GM19193 (cell line): ENCODE measurements around the gene FZD7.

Source experiments
- POLR2A ChIP-seq: IDR thresholded peaks from 4 replicates; pipeline ENCODE4 v1.6.1; 2011; ENCODE audit not compliant: insufficient read depth, insufficient read length; ENCODE audit errors: extremely low read depth

FZD7 gene

GRCh38 chr2:202007015-202007982 lies 26.4 kb upstream of the FZD7 start:
- no peak for TF ChIP-seq POLR2A

- TF ChIP-seq POLR2A: no peak
These were observed 25.7 kb upstream of the FZD7 start for GRCh38 chr2:202007983-202008354.

GRCh38 chr2:202009019-202009481 lies 24.6 kb upstream of the FZD7 start:
- TF ChIP-seq POLR2A: no peak

- no peak for TF ChIP-seq POLR2A
These were observed 24.1 kb upstream of the FZD7 start for GRCh38 chr2:202009581-202009980.

- no peak for TF ChIP-seq POLR2A
These were observed 19.3 kb upstream of the FZD7 start for GRCh38 chr2:202014318-202014717.

GRCh38 chr2:202014759-202015211 lies 18.9 kb upstream of the FZD7 start:
- no peak for TF ChIP-seq POLR2A

GRCh38 chr2:202015471-202015870 lies 18.2 kb upstream of the FZD7 start:
- TF ChIP-seq POLR2A: no peak

- no peak for TF ChIP-seq POLR2A
These were observed 17.0 kb upstream of the FZD7 start for GRCh38 chr2:202016579-202017227.

GRCh38 chr2:202017940-202018339 lies 15.7 kb upstream of the FZD7 start:
- no peak for TF ChIP-seq POLR2A

- no peak for TF ChIP-seq POLR2A
These were observed 14.7 kb upstream of the FZD7 start for GRCh38 chr2:202018950-202019349.

- no peak for TF ChIP-seq POLR2A
These were observed 13.8 kb upstream of the FZD7 start for GRCh38 chr2:202019689-202020450.

GRCh38 chr2:202022755-202023154 lies 10.9 kb upstream of the FZD7 start:
- no peak for TF ChIP-seq POLR2A

- no peak for TF ChIP-seq POLR2A
These were observed 10.3 kb upstream of the FZD7 start for GRCh38 chr2:202023198-202023903.

GRCh38 chr2:202023904-202024266 lies 9.8 kb upstream of the FZD7 start:
- TF ChIP-seq POLR2A: no peak

GRCh38 chr2:202024871-202025270 lies 8.8 kb upstream of the FZD7 start:
- no peak for TF ChIP-seq POLR2A

GRCh38 chr2:202025816-202026215 lies 7.8 kb upstream of the FZD7 start:
- no peak for TF ChIP-seq POLR2A
